Skeletal muscle tissue (tissue), 4 donors: ENCODE results near the gene FBXO11. TPM values are rescaled to one million over a fixed set of nuclear protein-coding genes. Genes with fewer than 3 reads are reported as not detected.
"Not testable (repeated sequence)": the region's sequence is repeated elsewhere in the genome, so short reads cannot be mapped to it uniquely, and the experiment has no call there.

Experiments
- H3K27ac ChIP-seq: one replicate; pipeline ENCODE4 v1.7.0; 2013; ENCODE audit warnings: mild to moderate bottlenecking, low read depth, low read length, inconsistent platforms
- H3K27me3 ChIP-seq, 3 donors: one replicate each; pipeline ENCODE4 v1.7.0; 2013; ENCODE audit warnings: low read length in 3 of 3; ENCODE audit not compliant: control insufficient read depth in 3 of 3, insufficient read depth in 3 of 3
- H3K36me3 ChIP-seq, 3 donors: one replicate each; pipeline ENCODE4 v1.7.0; 2013; ENCODE audit warnings: low read length in 3 of 3; ENCODE audit not compliant: control insufficient read depth in 3 of 3, insufficient read depth in 3 of 3
- H3K4me1 ChIP-seq, 3 donors: one replicate each; pipeline ENCODE4 v1.7.0; 2013; ENCODE audit warnings: low read length in 3 of 3, mild to moderate bottlenecking in 3 of 3; ENCODE audit not compliant: control insufficient read depth in 3 of 3, insufficient read depth in 3 of 3
- H3K4me3 ChIP-seq, 3 donors: one replicate each; pipeline ENCODE4 v1.7.0; 2013; ENCODE audit warnings: low read length in 3 of 3
- H3K9ac ChIP-seq, 3 donors: one replicate each; pipeline ENCODE4 v1.7.0; 2013; ENCODE audit warnings: low read length in 3 of 3, mild to moderate bottlenecking in 3 of 3, moderate library complexity in 2 of 3, low read depth in 1 of 3
- H3K9me3 ChIP-seq, 3 donors: one replicate each; pipeline ENCODE4 v1.7.0; 2013; ENCODE audit warnings: low read length in 3 of 3; ENCODE audit not compliant: control insufficient read depth in 3 of 3
- total RNA-seq: library from RNA; depleted of rRNA; stranded (reverse); fragments of >200 nt; gene quantifications from one replicate; pipeline ENCODE4 v1.2.3, GENCODE V29; 2014
- donor health status: Osteomylitis.

The FBXO11 gene
- total RNA-seq, 1 donor from 2014 or later: 74.1 TPM

GRCh38 chr2:47897883-47898731 lies 8.2 kb downstream of the FBXO11 start:
- no peak overlapping the region for H3K4me3 ChIP-seq
- H3K9ac ChIP-seq: no peak overlapping the region
- H3K4me1 ChIP-seq: peaks cover 5 to 13% (median 7%) of the 10 kb centered on the region in 3 donors
- H3K27ac ChIP-seq: no peak overlapping the region
- H3K27me3 ChIP-seq: no peaks in the 10 kb centered on the region
- H3K9me3 ChIP-seq: no peaks in the 10 kb centered on the region
- no peaks in the 10 kb centered on the region for H3K36me3 ChIP-seq

GRCh38 chr2:47897191-47897882 lies 9.0 kb downstream of the FBXO11 start:
- H3K4me1 ChIP-seq: peaks cover 7 to 15% (median 9%) of the 10 kb centered on the region in 3 donors
- not testable (repeated sequence) for H3K4me3 ChIP-seq, H3K27me3 ChIP-seq, H3K9me3 ChIP-seq, H3K9ac ChIP-seq, H3K27ac ChIP-seq, H3K36me3 ChIP-seq

GRCh38 chr2:47896450-47896968 lies 9.8 kb downstream of the FBXO11 start:
- Histone ChIP-seq H3K36me3 (no peaks in the 10 kb centered on the region), H3K4me1 (peaks cover 12 to 18% (median 13%) of the 10 kb centered on the region in 3 donors), H3K9me3 (no peaks in the 10 kb centered on the region), H3K9ac (no peak overlapping the region), H3K27ac (no peak overlapping the region), H3K27me3 (no peaks in the 10 kb centered on the region), H3K4me3 (no peak overlapping the region)

- H3K4me1 ChIP-seq: peaks cover 4 to 15% (median 14%) of the 10 kb centered on the region in 3 donors
- no peaks in the 10 kb centered on the region for H3K9me3 ChIP-seq
- no peak overlapping the region for H3K4me3 ChIP-seq
Measured at GRCh38 chr2:47893771-47894170, 12.5 kb downstream of the FBXO11 start.

GRCh38 chr2:47892338-47892730 lies 14.0 kb downstream of the FBXO11 start:
- no peak overlapping the region for H3K4me3 ChIP-seq
- H3K27me3 ChIP-seq: no peaks in the 10 kb centered on the region
- H3K9ac ChIP-seq: no peak overlapping the region
- peaks cover 4 to 15% (median 14%) of the 10 kb centered on the region in 3 donors for H3K4me1 ChIP-seq
- H3K36me3 ChIP-seq: peaks cover 0 to 2% (median 0%) of the 10 kb centered on the region in 3 donors
- no peak overlapping the region for H3K27ac ChIP-seq
- no peaks in the 10 kb centered on the region for H3K9me3 ChIP-seq

More at GRCh38 chr2:47893771-47894170, 12.5 kb downstream of the FBXO11 start:
- Histone ChIP-seq H3K36me3 (no peaks in the 10 kb centered on the region), H3K27ac (no peak overlapping the region), H3K9ac (no peak overlapping the region), H3K27me3 (no peaks in the 10 kb centered on the region)

GRCh38 chr2:47891369-47892337 lies 14.6 kb downstream of the FBXO11 start:
- no peak overlapping the region for H3K27ac ChIP-seq
- no peaks in the 10 kb centered on the region for H3K9me3 ChIP-seq
- H3K27me3 ChIP-seq: no peaks in the 10 kb centered on the region
- H3K4me3 ChIP-seq: no peak overlapping the region
- H3K4me1 ChIP-seq: peaks cover 4 to 15% (median 14%) of the 10 kb centered on the region in 3 donors
- peaks cover 0 to 2% (median 0%) of the 10 kb centered on the region in 3 donors for H3K36me3 ChIP-seq
- no peak overlapping the region for H3K9ac ChIP-seq

GRCh38 chr2:47890711-47891368 lies 15.5 kb downstream of the FBXO11 start:
- Histone ChIP-seq H3K9ac (no peak overlapping the region), H3K27ac (no peak overlapping the region), H3K4me3 (no peak overlapping the region), H3K4me1 (peaks cover 4 to 14% (median 12%) of the 10 kb centered on the region in 3 donors), H3K9me3 (no peaks in the 10 kb centered on the region), H3K36me3 (peaks cover 0 to 2% (median 0%) of the 10 kb centered on the region in 3 donors), H3K27me3 (no peaks in the 10 kb centered on the region)

- no peaks in the 10 kb centered on the region for H3K27me3 ChIP-seq
- H3K4me1 ChIP-seq: peaks cover 4 to 19% (median 6%) of the 10 kb centered on the region in 3 donors
- no peak overlapping the region for H3K4me3 ChIP-seq
- peaks cover 0 to 2% (median 0%) of the 10 kb centered on the region in 3 donors for H3K36me3 ChIP-seq
- H3K27ac ChIP-seq: no peak overlapping the region
- no peak overlapping the region for H3K9ac ChIP-seq
- H3K9me3 ChIP-seq: no peaks in the 10 kb centered on the region
Measured at GRCh38 chr2:47888581-47889280, 17.6 kb downstream of the FBXO11 start.
